CD4-positive, alpha-beta T cell treated with Interferon gamma for 1 hour (primary cell): Measurements from ENCODE around the gene ATP10D.

Source experiments
- DNase-seq: peaks from one replicate; pipeline ENCODE4 v3.0.0-alpha.2; 2020

Gene ATP10D

DNA sequence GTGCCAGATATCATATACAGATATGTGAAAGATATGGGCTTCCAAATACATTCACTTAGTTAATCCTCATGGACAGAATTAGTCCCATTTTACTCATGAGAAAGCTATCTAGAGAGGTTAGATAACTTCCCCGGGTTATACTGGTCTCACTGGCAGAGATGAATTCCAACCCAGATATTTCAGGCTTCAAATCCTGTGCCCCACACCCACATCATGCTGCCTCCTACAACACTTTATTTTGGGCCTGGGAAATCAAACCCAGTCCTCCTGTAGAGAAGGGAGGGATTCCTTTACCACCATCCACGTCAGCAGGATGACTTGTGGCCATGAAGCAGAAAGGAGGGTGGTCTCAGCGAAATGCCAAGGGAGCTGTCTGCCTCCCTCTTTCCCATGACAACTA is 113.8 kb downstream of the ATP10D start:
- DNase-seq, result no peak

DNA sequence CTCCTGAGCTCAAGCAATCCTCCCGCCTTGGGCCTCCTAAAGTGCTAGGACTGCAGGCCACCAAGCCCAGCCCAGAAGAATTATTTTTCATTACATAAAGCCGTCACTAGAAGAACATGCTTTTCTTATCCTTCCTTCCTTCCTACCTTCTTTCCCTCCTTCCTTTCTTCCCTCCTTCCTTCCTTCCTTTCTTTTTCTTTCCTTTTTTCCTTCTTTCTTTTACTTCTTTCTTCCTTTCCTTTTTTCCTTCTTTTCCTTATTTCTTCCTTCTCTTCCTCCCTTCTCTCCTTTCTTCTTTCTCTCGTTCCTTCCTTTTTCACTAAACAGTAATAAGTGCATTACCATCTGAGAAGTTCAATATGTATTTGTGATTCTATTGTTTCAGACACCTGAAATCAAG is 121.4 kb downstream of the ATP10D start:
- DNase-seq, result no peak

- no peak for DNase-seq
These were observed 127.3 kb downstream of the ATP10D start for GRCh38 chr4:47612116-47613023.

- DNase-seq, result no peak
These were observed 130.3 kb downstream of the ATP10D start for GRCh38 chr4:47615385-47615784.

DNA sequence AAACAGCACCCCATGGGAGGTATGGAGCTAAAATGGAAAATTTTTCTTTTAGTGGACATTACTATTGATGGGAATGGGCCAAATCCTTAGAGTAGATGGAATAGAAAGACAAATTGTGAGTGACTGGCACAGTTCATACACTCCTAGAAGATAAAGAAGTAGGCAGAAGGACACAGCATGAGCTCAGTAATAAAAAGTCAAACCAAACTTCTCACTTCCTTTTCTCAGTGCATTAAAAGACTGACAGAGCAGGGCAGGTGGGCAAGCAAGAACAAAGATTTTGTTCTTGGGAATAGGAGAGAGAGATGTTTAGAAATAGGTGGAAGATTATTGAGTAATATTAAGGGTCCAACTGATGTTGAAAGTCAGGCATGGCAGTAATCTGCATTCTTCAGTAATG is 132.5 kb downstream of the ATP10D start:
- DNase-seq, result no peak

GRCh38 chr4:47619691-47620090 is 134.6 kb downstream of the ATP10D start:
- no peak for DNase-seq

DNA sequence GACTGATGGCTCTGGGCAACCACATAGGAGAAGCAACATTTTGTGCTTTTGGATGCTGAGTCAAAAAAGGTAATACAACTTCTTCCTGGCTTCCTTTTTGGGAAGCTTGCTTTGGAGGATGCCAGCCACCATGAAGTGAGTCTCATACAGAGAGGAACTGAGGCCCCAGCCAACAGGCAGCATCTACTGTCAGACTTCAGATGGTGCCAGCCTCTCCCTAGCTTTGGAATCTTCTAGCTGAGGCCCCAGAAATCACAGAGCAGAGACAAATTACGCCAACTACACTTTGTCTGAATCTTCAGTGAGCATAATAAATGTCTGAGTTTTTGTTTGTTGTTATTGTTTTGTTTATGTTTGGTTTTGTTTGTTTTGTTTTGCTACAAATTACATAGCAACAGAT is 136.1 kb downstream of the ATP10D start:
- DNase-seq, result no peak

DNA sequence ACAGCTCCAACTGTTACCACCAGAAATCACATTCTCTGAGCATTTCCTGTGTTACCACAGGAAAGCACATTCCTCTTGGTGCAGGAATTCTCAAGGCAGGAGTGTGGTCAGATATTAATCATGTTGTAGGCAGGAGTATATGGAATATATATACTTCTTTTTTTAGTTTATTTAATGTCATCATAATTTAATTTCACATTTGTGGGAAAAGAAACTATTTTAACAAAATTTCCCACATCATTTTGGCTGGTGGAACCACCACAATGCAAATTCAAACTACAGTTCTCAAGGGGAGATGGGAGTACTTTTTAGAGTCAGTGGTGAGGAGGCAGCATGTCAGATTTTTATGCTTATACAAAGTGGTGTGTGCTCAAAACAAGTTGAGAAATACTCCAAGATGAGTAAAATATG is 139.0 kb downstream of the ATP10D start:
- DNase-seq, result no peak

DNA sequence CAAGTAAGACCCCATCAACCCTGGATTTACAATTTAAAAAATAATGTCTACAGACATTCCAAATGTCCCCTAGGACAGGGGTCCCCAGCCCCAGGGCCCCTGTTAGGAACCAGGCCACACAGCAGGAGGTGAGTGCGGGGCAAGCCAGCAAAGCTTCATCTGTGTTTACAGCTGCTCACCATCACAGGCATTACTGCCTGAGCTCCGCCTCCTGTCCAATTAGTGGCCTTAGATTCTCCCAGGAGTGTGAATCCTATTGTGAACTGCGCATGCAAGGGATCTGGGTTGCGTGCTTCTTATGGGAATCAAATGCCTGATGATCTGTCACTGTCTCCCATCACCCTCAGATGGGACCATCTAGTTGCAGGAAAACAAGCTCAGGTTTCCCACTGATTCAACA is 146.1 kb downstream of the ATP10D start:
- no peak for DNase-seq

GRCh38 chr4:47639531-47639930 is 154.5 kb downstream of the ATP10D start:
- no peak for DNase-seq

DNA sequence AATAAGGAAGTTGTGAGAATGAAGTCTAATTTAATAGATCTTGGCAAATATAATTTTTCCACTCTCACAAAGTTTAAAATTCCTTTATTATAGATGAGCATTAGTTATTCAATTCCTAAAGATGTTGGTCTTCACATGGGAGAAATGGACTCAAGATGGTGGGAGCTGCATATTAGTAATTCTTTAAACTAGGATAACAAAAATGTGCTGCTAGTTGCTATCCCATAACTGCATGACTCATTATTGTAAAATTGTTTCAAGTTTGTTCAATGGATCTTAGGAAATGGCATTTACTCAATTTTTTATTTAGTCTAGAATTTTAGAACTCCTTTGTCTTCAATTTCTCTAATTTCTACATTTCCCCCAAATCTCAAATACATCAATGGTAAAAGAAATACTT is 155.8 kb downstream of the ATP10D start:
- DNase-seq, result no peak

DNA sequence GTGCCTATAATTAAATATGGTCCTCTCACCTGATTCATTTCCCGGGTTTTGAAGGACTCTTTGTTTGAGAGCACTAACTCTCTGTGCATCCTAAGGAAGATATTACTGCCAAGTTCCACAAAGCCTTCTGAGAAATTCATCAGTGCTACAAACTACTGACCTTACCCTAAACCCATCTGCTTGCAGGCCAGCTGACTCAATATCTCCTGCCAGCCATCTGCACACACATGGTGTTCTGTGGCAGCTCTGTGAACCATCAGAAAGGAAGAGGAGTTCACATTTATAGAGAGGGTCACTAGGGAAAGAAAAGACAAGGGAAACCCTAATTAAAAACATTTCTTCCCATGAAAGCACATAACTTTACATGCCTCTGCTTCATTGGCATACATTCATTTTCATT is 156.7 kb downstream of the ATP10D start:
- DNase-seq, result no peak

GRCh38 chr4:47642191-47642830 is 157.2 kb downstream of the ATP10D start:
- no peak for DNase-seq
